GM13977 (cell line): ENCODE data around the gene PRRX2.
"Not testable (repeated sequence)": the region's sequence is repeated elsewhere in the genome, so short reads cannot be mapped to it uniquely, and the experiment has no call there.

ENCODE experiments used
- DNase-seq: peaks from one replicate; pipeline ENCODE4 v3.0.0; 2012; ENCODE audit warnings: low spot score
- in situ Hi-C: fragments of 300-500 bp; cut with MboI; formaldehyde crosslinking; loops from one replicate; pipeline ENCODE4 v1.12.0; 2022; ENCODE audit warnings: low sequenced_read_pairs, low pct_unique_long_range_greater_than_20kb, mixed read lengths, inconsistent platforms; ENCODE audit not compliant: unreplicated experiment
- TF ChIP-seq, protein P1 (sequence below): IDR thresholded peaks from 2 replicates; pipeline ENCODE4 v1.5.1; 2012; ENCODE audit warnings: mild to moderate bottlenecking, control low read depth; ENCODE audit not compliant: insufficient read depth; ENCODE audit errors: extremely low read depth, missing control alignments

PRRX2 gene

DNA sequence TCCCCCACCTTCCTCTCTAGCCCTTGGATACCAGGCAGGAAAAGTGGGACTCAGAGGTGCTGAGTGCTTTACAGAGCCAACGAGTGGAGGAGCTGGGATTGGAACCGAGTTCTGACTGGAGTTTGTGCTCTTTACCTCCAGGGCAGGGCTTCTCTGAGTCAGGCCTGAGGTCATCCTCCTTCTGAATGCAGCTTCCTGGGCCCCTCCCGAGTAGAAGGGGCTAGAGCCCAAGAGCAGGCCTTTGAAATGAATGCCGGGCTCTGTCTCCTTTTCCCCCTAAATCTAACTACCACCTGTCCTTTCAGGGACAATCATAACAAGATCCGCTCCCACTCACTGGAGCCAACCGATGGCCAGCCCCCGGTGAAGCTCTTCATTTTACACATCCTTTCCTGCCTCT, 74.7 kb downstream of the PRRX2 start:
- TF ChIP-seq, protein P1, sequence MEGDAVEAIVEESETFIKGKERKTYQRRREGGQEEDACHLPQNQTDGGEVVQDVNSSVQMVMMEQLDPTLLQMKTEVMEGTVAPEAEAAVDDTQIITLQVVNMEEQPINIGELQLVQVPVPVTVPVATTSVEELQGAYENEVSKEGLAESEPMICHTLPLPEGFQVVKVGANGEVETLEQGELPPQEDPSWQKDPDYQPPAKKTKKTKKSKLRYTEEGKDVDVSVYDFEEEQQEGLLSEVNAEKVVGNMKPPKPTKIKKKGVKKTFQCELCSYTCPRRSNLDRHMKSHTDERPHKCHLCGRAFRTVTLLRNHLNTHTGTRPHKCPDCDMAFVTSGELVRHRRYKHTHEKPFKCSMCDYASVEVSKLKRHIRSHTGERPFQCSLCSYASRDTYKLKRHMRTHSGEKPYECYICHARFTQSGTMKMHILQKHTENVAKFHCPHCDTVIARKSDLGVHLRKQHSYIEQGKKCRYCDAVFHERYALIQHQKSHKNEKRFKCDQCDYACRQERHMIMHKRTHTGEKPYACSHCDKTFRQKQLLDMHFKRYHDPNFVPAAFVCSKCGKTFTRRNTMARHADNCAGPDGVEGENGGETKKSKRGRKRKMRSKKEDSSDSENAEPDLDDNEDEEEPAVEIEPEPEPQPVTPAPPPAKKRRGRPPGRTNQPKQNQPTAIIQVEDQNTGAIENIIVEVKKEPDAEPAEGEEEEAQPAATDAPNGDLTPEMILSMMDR: no peak
- no peak for DNase-seq
- in situ Hi-C loops: no loop called here

DNA sequence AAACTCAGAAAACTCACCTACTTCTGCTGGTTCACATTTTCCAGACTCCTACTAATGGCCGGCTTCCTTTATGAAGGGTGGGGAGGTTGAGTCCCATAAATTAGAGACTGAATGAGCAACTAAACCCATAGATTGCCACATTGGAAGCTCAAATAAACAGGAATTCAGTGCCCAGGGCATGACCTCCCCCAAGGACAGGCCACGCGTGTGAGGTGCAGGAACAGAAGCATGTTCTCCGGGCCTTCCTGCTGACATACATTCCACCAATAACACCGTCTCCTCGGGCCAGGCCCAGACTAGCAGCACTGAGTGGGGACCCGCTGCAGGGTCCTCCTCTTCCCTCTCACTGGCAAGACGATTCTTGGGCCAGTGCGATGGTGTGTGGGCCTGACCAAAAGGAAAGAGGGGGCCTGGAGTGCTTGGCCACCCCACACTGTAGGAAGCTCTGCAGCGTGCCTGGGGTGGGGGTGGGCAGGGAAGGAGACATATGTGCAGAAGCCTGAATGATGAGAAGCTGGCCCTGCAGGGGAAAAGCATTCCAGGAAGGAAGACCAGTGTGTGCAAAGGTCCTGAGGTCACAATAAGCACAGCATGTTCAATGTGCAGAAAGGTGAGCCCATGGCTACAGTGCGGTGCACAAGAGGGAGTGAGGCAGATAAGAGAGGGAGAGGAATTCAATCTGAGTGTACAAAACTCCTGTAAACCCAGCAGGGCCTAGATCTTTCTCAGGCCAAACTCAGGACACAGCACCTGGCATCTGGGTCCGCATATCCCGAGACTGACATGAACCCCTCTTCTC, 75.4 kb downstream of the PRRX2 start:
- TF ChIP-seq, protein P1: no peak
- no peak for DNase-seq
- in situ Hi-C loops: no loop called here

DNA sequence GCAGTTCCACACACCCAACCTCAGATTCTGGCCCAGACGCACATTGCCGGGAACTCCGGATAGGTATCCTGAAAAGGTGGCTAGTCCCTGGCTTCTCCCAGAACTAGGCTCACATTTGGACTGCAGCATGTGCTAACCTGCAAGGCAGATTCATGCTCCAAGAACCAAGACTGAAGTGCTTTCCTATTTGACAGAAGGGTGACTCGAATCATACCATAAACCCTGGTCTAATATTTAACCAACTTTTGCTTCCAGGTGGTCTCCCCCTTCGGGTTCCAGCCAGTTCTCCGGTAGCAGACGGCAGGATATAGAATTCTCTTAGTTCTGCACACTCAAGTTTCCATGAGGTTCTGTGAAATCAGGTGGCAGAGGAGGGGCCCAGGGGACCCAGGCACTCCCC, 79.8 kb downstream of the PRRX2 start:
- in situ Hi-C loops: no loop called here
- DNase-seq: no peak
- TF ChIP-seq, protein P1: no peak

- no peak for DNase-seq
- TF ChIP-seq, protein P1: no peak
- in situ Hi-C loops: no loop called here
Observed at GRCh38 chr9:129746092-129746777, 80.8 kb downstream of the PRRX2 start.

GRCh38 chr9:129748249-129748648, 82.8 kb downstream of the PRRX2 start:
- TF ChIP-seq, protein P1: no peak
- in situ Hi-C loops: no loop called here
- DNase-seq: no peak

GRCh38 chr9:129749052-129749451, 83.6 kb downstream of the PRRX2 start:
- in situ Hi-C loops, DNase-seq: not testable (repeated sequence)

- DNase-seq: no peak
- TF ChIP-seq, protein P1: no peak
- in situ Hi-C loops: no loop called here
Observed at GRCh38 chr9:129749575-129749974, 84.1 kb downstream of the PRRX2 start.
